Skeletal muscle cell (primary cell): Measurements from ENCODE around the gene NPFFR1.
"Not testable (repeated sequence)": the region's sequence is repeated elsewhere in the genome, so short reads cannot be mapped to it uniquely, and the experiment has no call there.

Experiments used
- DNase-seq: peaks from one replicate; pipeline ENCODE4 v3.0.0-alpha.2; 2010; ENCODE audit warnings: low read depth
- H3K4me3 ChIP-seq: 2 replicates; pipeline ENCODE4 v1.5.1; 2011; ENCODE audit warnings: low read depth, mild to moderate bottlenecking, control low read depth, low read length, moderate library complexity

The NPFFR1 gene

DNA sequence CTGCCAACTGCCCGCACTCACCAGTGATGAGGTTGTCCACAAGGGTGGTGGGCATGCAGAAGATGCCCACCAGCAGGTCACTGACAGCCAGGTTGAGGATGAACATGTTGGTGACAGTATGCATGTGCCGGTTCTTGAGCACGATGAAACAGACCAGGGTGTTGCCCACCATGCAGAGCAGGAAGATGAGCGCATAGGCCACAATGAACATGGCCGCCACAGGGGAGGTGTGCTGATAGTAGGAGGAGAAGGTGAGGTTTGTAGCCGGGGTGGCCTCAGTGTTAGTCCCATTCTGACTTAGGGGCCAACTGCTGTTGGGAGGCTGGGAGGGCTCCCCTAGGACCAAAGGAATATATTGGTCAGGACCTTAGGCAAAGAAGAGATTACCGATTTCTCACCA is 17.7 kb downstream of the NPFFR1 start:
- H3K4me3 ChIP-seq: no peak overlapping the region
- DNase-seq: no peak

DNA sequence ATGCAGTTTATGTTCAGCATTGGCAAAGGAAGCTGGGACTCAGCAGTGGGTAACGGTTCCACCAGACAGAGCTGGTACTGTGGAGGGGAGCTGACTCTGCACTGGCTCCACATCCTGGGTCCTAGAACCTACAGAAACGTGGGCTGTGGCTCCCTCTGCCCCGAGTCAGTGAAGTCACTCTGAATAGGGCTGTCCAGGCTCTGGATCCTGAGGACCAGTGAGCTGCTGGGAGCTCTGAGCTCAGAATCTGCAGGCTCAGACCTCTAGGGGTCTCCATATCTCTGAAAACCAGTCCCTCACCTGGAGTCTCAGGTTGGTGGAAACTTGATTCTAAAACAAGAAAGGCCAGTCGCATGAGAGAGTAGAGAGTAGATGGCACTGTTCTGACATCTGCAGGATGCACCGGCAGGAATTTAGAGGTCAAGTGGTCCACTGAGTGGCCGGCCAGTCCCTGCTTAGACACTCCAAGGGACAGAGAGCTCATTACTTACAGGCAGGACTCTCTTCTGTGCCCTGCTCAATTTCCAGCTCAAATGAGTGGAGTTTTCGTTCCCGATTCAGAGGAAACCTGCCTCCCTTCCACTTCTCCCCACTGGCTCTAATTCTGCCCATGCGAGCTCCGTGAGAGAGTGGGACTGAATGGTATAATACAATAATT is 18.6 kb downstream of the NPFFR1 start:
- H3K4me3 ChIP-seq: no peak overlapping the region
- no peak for DNase-seq

DNA sequence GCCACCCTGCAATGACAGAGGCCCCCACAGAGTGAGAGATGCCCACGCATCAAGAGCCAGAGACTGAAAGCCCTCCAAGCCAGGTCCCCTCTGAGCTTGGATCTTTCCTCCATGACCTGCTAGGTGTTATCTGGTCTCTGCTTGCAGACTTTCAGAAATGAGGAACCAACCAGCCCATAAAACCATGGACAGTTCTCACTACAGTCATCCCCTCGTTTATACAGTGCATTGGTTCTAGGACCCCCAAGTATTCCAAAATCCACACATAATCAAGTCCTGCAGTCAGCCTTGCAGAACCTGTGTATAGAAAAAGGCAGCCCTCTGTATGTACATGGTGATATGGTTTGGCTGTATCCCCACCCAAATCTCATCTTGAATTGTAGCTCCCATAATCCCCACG is 23.1 kb downstream of the NPFFR1 start:
- H3K4me3 ChIP-seq: no peak overlapping the region
- no peak for DNase-seq

DNA sequence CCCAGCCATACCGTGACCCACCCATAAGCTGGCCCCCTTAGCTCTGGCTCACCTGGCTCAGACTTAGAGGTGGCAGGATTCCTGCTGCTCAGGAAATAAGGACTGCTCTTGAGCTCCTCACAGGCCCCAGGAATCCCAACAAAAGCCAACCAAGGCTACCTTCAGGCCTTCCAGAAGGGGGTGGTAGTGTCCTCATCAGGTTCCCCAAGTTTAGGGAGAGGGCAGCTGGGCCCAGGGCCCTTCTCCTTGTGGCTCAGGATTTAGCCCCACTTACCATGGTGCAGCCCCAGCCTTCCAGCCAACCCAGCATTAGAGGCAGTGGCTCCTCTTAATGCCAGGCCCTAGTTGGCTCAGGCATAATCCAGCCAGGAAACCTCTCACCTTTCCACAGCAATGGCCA is 23.5 kb downstream of the NPFFR1 start:
- no peak overlapping the region for H3K4me3 ChIP-seq
- no peak for DNase-seq

DNA sequence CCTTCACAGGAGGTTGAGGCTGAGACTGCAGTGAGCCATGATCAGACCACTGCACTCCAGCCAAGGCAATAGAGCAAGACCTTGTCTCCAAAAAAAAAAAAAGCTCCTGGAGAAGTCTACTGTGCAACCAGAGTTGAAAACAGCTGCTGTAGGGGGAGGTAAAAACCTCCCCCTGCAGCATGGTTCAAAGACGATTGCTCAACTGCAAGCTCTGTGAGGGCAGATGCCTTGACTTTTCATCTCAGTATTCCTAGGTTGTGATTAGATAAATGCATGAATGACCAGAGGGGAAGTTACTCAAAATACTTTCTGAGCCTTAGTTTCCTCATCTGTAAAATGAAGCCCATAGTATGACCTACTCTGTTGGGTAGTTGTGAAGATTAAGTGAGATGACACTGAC is 25.6 kb downstream of the NPFFR1 start:
- DNase-seq: no peak
- H3K4me3 ChIP-seq: no peak overlapping the region

DNA sequence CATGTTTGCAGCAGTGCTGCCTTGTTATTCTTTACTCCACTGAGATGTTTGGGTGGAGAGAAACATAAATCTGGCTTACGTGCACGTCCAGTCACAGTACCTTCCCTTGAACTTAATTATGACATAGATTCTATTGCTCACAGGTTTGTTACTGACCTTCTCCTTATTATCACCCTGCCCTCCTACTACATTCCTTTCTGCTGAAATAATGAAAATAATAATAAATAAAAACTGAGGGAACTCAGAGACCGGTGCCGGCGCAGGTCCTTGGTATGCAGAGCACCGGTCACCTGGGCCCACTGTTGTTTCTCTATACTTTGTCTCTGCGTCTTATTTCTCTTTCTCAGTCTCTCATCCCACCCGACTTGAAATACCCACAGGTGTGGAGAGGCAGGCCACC is 26.0 kb downstream of the NPFFR1 start:
- not testable (repeated sequence) for DNase-seq, H3K4me3 ChIP-seq

DNA sequence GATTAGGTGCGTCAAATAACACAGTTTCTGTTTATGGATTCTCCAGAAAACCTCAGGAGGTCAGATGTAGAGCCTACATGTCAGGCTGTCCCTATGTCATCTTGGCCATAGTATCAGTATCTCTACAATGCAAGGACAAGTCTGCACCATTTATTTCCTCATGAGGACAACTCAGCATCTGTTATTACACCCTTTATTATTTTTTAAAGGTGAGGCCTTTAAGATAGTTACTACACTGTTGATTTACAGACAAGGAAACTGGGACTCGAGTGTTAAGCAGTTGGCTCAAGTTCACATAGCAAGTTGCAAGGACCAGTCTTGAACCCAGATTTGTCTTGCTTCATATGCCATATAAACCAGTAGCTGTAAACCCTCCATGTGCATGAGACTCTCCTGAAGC is 27.3 kb downstream of the NPFFR1 start:
- no peak for DNase-seq
- no peak overlapping the region for H3K4me3 ChIP-seq

DNA sequence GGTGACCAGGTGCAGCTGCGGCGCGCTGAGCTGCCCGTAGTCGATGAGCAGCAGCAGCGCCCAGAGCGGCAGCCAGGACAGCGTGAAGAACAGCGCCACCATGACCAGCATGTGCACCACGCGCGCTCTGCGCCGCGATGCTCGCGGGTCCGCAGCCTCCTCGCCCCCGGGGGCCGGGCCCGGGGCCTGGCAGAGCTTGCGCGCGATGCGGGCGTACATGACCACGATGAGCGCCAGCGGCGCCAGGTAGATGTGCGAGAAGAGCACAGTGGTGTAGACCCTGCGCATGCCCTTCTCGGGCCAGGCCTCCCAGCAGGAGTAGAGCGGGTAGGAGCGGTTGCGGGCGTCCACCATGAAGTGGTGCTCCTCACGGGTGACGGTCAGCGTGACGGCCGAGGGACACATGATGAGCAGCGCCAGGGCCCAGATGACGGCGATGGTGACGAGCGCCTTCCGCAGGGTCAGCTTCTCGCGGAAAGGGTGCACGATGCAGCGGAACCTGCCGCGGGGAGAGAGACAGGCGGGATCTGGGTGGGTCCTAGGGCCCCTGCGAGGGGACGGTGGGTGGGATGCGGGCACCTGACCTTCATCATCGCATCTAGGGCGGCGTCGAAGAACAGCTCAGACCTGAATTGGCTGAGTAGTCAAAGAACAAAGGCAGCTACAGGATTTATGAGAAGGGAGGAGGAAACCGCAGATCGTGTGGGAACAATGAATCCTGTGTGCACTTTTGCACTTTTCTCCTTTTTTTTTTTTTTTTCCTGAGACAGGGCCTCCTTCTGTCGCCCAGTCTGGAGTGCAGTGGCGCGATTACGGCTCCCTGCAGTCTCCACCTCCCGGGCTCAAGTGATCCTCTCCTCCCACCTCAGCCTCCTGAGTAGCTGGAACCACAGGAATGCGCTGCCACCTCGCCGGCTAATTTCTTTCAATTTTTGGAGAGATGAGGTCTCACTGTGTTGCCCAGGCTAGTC is 28.2 kb downstream of the NPFFR1 start:
- no peak for DNase-seq

DNA sequence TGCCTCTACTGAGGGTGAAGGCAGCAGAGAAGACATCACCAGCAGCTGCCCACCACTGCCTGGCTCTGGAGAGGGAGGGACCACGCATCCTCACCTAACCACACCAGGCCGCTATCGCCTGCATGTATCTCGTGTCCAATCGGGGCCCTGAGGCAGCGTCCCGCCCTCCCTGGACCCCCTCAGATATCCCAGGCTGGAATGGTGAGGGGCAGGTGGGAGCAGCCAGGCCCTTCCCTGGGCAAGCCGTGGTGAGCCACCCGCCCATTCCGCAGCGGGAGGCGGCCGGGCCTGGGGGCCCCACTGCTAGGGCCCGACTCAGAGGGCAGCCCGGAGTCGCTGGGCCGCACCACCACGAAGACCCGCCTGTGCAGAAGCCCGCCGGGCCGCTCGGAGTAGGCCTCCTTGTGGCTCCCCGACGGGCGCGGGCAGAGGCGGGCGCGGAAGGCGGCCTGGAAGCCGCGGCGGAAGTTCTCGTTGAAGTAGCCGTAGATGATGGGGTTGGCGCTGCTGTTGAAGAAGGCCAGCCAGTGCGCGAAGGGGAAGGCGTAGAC is 29.0 kb downstream of the NPFFR1 start:
- no peak overlapping the region for H3K4me3 ChIP-seq
- DNase-seq: no peak

More for the DNA sequence above, 28.2 kb downstream of the NPFFR1 start:
- H3K4me3 ChIP-seq: no peak overlapping the region

DNA sequence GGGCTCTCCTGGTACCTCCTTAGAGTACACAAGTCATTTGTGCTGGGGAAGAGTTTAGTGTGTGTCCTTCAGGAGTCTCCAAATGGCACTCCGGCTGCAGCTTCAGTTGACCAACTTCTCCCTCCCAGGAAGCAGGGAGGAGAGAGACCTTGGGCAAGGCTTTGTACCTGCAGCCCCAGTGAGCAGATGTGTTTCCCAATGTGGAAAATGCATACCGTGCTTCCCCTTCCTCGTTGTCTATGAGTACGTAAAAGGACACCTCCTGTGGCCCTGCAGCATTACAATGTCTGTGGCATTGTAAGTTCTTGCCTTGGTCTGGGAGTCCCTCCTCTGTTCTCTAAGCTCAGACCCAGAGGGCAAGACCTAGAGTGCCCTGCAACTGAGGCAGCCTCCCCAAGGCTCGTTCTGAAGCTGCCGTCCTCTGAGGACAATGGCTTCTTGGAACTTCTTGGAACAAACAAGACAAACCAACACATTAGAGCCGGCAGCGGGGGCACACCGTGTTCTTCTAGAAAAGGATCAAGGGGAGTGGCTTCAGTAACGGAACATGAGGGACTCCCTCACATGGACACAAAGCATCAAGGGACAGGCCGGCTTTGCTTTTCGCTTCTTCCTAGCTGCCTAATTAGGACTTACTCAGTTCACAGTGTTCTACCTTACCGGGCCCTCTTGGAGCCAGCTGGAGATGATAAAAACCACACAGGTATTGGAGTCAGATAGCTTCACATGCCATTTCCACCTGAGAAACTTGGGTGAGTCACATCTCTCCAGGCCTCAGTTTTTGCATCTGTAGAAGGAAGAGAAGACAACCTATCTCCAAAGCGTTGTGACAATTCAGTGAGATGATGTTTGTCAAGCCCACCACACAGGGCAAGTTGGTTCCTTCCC is 29.7 kb downstream of the NPFFR1 start:
- no peak overlapping the region for H3K4me3 ChIP-seq
- DNase-seq: no peak

DNA sequence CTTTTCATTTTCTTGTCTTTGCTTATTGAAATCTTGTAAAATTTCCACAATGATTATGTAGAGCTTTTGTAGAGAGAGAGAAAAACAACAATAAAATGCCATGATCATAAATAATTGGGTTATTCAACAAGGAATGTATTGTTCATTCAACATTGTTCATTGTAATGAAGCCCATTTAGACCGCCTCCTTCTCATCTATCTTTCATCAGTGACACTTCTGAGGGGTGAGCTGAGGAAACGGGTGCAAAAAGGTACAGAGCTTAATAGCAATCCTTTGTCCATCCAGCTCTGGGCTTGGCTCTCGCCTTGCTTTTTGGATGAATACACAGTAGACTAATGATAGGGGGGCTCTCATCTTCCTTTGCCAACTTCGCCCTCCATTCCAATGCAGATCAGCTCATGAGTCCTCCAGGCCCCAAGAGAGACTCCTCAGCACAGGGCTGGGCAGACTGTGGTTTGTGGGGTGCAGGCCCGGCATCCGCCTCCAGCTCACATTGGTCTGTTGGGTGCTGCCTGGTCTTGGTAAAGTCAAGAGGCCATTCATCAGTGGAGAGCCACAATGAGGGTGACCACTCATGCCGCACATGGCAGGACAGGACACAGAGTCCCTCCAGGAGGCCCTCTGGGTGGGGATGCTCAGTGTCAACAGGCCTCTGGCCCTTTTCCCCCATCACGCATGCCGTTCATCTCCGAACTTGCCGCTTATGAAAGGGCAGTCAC is 32.7 kb downstream of the NPFFR1 start:
- DNase-seq: no peak
- H3K4me3 ChIP-seq: no peak overlapping the region

DNA sequence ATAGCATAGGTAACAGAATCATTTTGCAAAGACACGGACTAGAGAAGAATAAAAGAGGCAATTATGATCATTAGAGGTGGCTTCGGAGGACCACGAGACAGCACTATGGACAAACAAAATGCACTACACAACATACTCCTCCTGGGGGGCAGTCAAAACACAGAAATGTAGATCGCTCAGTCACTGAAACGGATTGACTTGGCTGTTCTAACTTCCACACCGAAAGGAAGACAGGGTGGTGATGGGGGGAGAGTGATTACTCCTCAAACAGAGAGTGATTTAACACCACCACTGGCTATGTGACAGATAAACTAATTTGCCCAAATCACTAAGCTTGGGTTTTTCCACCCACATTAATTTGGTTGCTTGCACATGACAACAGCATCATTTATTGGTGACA is 36.4 kb downstream of the NPFFR1 start:
- no peak overlapping the region for H3K4me3 ChIP-seq
- no peak for DNase-seq

DNA sequence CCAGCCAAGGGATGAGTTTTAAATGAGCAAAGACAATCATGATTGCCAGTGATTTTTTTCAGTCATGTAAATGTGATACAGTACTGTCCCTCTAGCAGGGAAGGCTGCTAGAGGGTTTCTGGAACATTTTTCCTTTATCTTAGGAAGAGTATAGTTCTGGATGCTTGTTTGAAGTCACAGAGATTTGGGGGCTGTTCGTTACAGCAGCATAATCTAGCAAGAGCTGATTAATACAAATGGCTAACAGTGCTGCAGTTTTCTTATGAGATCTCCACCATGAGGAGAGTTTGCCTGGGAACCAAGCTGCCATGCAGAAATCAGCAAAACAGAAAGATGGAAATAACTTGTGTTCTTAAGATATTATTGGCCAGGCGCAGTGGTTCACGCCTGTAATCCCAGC is 42.7 kb downstream of the NPFFR1 start:
- no peak overlapping the region for H3K4me3 ChIP-seq
- no peak for DNase-seq

DNA sequence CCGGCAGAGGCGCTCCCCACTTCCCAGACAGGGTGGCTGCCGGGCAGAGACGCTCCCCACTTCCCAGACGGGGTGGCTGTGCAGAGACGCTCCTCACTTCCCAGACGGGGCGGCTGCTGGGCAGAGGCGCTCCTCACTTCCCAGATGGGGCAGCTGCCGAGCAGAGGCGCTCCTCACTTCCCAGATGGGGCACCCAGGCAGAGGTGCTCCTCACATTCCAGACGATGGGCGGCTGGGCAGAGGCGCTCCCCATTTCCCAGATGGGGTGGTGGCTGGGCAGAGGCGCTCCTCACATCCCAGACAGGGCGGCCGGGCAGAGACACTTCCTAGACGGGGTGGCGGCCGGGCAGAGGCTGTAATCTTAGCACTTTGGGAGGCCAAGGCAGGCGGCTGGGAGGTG is 43.8 kb downstream of the NPFFR1 start:
- H3K4me3 ChIP-seq, DNase-seq: not testable (repeated sequence)

DNA sequence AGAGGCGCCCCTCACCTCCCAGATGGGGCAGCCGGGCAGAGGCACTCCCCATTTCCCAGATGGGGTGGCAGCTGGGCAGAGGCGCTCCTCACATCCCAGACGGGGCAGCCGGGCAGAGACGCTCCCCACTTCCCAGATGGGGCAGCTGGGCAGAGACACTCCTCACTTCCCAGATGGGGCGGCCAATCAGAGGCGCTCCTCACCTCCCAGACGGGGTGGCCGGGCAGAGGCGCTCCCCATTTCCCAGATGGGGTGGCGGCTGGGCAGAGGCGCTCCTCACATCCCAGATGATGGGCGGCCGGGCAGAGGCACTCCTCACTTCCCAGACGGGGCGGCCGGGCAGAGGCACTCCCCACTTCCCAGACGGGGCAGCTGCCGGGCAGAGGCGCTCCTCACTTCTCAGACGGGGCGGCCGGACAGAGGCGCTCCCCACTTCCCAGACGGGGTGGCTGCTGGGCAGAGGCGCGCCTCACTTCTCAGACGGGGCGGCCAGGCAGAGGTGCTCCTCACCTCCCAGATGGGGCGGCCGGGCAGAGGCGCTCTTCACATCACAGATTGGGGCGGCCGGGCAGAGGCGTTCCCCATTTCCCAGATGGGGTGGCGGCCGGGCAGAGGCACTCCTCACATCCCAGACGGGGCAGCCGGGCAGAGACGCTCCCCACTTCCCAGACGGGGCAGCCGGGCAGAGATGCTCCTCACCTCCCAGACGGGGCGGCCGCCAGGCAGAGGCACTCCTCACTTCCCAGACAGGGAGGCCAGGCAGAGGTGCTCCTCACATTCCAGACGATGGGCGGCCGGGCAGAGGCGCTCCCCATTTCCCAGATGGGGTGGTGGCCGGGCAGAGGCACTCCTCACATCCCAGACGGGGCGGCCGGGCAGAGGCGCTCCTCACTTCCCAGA is 44.5 kb downstream of the NPFFR1 start:
- not testable (repeated sequence) for DNase-seq, H3K4me3 ChIP-seq

DNA sequence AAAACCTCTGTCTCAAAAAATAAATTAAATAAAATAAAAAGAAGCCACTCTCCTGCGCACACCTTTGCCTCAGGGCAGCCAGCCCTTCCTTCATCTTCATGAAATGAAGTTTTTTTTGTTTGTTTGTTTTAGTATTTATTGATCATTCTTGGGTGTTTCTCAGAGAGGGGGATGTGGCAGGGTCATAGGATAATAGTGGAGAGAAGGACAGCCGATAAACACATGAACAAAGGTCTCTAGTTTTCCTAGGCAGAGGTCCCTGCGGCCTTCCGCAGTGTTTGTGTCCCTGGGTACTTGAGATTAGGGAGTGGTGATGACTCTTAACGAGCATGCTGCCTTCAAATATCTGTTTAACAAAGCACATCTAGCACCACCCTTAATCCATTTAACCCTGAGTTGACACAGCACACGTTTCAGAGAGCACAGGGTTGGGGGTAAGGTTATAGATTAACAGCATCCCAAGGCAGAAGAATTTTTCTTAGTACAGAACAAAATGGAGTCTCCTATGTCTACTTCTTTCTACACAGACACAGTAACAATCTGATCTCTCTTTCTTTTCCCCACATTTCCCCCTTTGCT is 45.8 kb downstream of the NPFFR1 start:
- not testable (repeated sequence) for H3K4me3 ChIP-seq, DNase-seq

DNA sequence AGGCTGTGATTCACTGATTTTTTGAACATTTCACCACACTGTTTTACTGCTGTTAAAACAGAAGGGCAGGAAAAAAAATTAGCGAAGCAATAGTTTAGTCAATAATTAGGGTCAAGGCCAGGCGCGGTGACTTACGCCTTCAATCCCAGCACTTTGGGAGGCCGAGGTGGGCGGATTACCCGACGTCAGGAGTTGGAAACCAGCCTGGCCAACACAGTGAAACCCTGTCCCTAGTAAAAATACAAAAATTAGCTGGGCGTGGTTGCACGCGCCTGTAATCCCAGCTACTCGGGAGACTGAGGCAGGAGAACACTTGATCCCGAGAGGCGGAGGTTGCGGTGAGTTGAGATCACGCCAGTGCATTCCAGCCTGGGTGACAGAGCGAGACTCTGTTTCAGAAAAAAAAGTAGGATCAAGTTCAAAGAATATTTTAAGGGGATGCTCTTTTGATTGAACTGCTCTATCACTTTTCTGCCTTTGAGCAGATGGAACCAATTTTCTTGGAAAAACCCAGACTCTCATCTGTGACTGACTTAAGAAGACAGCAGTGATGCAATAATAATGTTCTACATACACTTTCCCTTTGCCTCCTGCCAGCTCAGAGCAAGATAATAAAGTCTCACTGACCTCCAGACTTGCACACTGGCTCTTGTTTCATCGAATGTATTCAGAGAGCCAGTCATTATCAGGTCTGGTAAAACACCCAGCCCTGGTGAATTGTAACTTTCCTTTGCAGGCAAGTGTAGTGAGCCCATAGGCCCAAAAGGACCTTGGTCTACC is 48.9 kb downstream of the NPFFR1 start:
- no peak overlapping the region for H3K4me3 ChIP-seq
- peak; percentile 75 for DNase-seq
